ENCODE data around the gene NAT10. TPM values are rescaled to one million over a fixed set of nuclear protein-coding genes. Genes with fewer than 3 reads are reported as not detected.
"Not testable (repeated sequence)": the region's sequence is repeated elsewhere in the genome, so short reads cannot be mapped to it uniquely, and the experiment has no call there.

Gene NAT10
- total RNA-seq, 4 donors from 2014 or later, result 19.9 to 27.5 (median 21.6) TPM

- no peaks in the 10 kb centered on the region for H3K9me3 ChIP-seq
- peaks cover 4 to 85% of the 10 kb centered on the region in 2 donors for H3K36me3 ChIP-seq
- no peak overlapping the region for H3K27ac ChIP-seq
- H3K27me3 ChIP-seq, result no peaks in the 10 kb centered on the region
- peaks cover 0 to 26% (median 3%) of the 10 kb centered on the region in 3 donors for H3K4me1 ChIP-seq
- H3K4me3 ChIP-seq, result no peak overlapping the region
- WGBS, 2 donors (ENCODE audit: low coverage in 1 of 2), result 46 to 58% methylated on average over 2 of the region's 2 CpGs
- ATAC-seq, result no peak
- TF ChIP-seq POLR2A (IDR thresholded peaks at IDR 0.05) (no peak), EP300 (IDR thresholded peaks at IDR 0.05) (no peak), CTCF (IDR thresholded peaks at IDR 0.05) (no peak), POLR2AphosphoS5 (IDR thresholded peaks at IDR 0.05) (no peak)
Observed at GRCh38 chr11:34075178-34075820, 30.1 kb upstream of the NAT10 start.

- H3K27ac ChIP-seq, result no peak overlapping the region
- no peak overlapping the region for H3K4me3 ChIP-seq
- peaks cover 0 to 1% (median 0%) of the 10 kb centered on the region in 3 donors for H3K4me1 ChIP-seq
- H3K27me3 ChIP-seq, result no peaks in the 10 kb centered on the region
- WGBS, 2 donors (ENCODE audit: low coverage in 1 of 2), result 61 to 69% methylated on average over 4 of the region's 4 CpGs
- H3K9me3 ChIP-seq, result no peaks in the 10 kb centered on the region
- H3K36me3 ChIP-seq, result peaks cover 4 to 99% of the 10 kb centered on the region in 2 donors
- ATAC-seq, result no peak
- TF ChIP-seq EP300 (IDR thresholded peaks at IDR 0.05) (no peak), POLR2AphosphoS5 (IDR thresholded peaks at IDR 0.05) (no peak), CTCF (IDR thresholded peaks at IDR 0.05) (no peak), POLR2A (IDR thresholded peaks at IDR 0.05) (no peak)
Observed at GRCh38 chr11:34080609-34081008, 24.8 kb upstream of the NAT10 start.

- ATAC-seq, result no peak
- H3K27me3 ChIP-seq, result no peaks in the 10 kb centered on the region
- H3K36me3 ChIP-seq, result peaks cover 18 to 99% of the 10 kb centered on the region in 2 donors
- H3K4me3 ChIP-seq, result no peak overlapping the region
- no peaks in the 10 kb centered on the region for H3K4me1 ChIP-seq
- no peaks in the 10 kb centered on the region for H3K9me3 ChIP-seq
- WGBS, 2 donors (ENCODE audit: low coverage in 1 of 2), result 83 to 100% methylated on average over 1 to 2 of the region's 2 CpGs
- TF ChIP-seq CTCF (IDR thresholded peaks at IDR 0.05), result no peak
- no peak for TF ChIP-seq EP300 (IDR thresholded peaks at IDR 0.05)
- no peak for TF ChIP-seq POLR2AphosphoS5 (IDR thresholded peaks at IDR 0.05)
- TF ChIP-seq POLR2A (IDR thresholded peaks at IDR 0.05), result no peak
- no peak overlapping the region for H3K27ac ChIP-seq
Observed at GRCh38 chr11:34084637-34085036, 20.8 kb upstream of the NAT10 start.

GRCh38 chr11:34086554-34087283 is 18.7 kb upstream of the NAT10 start:
- no peak overlapping the region for H3K27ac ChIP-seq
- H3K4me3 ChIP-seq, result no peak overlapping the region
- TF ChIP-seq POLR2A (IDR thresholded peaks at IDR 0.05) (no peak), CTCF (IDR thresholded peaks at IDR 0.05) (no peak), EP300 (IDR thresholded peaks at IDR 0.05) (no peak)
- WGBS, 2 donors (ENCODE audit: low coverage in 1 of 2), result 68 to 78% methylated on average over 4 of the region's 4 CpGs
- no peak for ATAC-seq
- H3K36me3 ChIP-seq, result peaks cover 28 to 99% of the 10 kb centered on the region in 2 donors
- H3K9me3 ChIP-seq, result no peaks in the 10 kb centered on the region
- no peaks in the 10 kb centered on the region for H3K4me1 ChIP-seq
- H3K27me3 ChIP-seq, result no peaks in the 10 kb centered on the region

GRCh38 chr11:34091825-34092224 is 13.6 kb upstream of the NAT10 start:
- Histone ChIP-seq H3K9me3 (no peaks in the 10 kb centered on the region), H3K27ac (no peak overlapping the region), H3K4me3 (no peak overlapping the region), H3K36me3 (peaks cover 31 to 99% of the 10 kb centered on the region in 2 donors), H3K4me1 (no peaks in the 10 kb centered on the region), H3K27me3 (no peaks in the 10 kb centered on the region)
- no peak for ATAC-seq
- 89 to 91% methylated on average over 1 of the region's 1 CpG for WGBS, 2 donors (ENCODE audit: low coverage in 1 of 2)
- TF ChIP-seq POLR2A (IDR thresholded peaks at IDR 0.05), result no peak
- no peak for TF ChIP-seq EP300 (IDR thresholded peaks at IDR 0.05)
- TF ChIP-seq POLR2AphosphoS5 (IDR thresholded peaks at IDR 0.05), result no peak
- no peak for TF ChIP-seq CTCF (IDR thresholded peaks at IDR 0.05)

GRCh38 chr11:34094900-34095299 is 10.5 kb upstream of the NAT10 start:
- ATAC-seq, H3K4me1 ChIP-seq, H3K4me3 ChIP-seq, H3K27me3 ChIP-seq, H3K27ac ChIP-seq, H3K9me3 ChIP-seq: not testable (repeated sequence)
- H3K36me3 ChIP-seq, result peaks cover 43 to 100% of the 10 kb centered on the region in 2 donors
- WGBS, 2 donors (ENCODE audit: low coverage in 1 of 2), result 81 to 92% methylated on average over 2 of the region's 2 CpGs

All from gastroesophageal sphincter (tissue), 4 donors.